ENCODE data around the gene MRPS15. TPM values are rescaled to one million over a fixed set of nuclear protein-coding genes. Genes with fewer than 3 reads are reported as not detected.
"Not testable (repeated sequence)": the region's sequence is repeated elsewhere in the genome, so short reads cannot be mapped to it uniquely, and the experiment has no call there.

MRPS15 gene
- total RNA-seq, 1 donor from 2014 or later = 30.4 TPM

- Histone ChIP-seq H3K9me3 (no peaks in the 10 kb centered on the region), H3K27ac (no peak overlapping the region), H3K36me3 (no peaks in the 10 kb centered on the region), H3K4me3 (no peak overlapping the region), H3K4me1 (no peaks in the 10 kb centered on the region), H3K27me3 (no peaks in the 10 kb centered on the region)
- no peak for TF ChIP-seq CTCF (IDR thresholded peaks at IDR 0.05)
- no peak for DNase-seq (ENCODE audit: low spot score in 2 of 2)
- intact Hi-C loops (cut with DNase I) = no loop called here
These were observed 33.0 kb upstream of the MRPS15 start for GRCh38 chr1:36497207-36497606.

GRCh38 chr1:36494971-36495370, 30.8 kb upstream of the MRPS15 start:
- intact Hi-C loops (cut with DNase I) = no loop called here
- DNase-seq (ENCODE audit: low spot score in 2 of 2) = no peak

GRCh38 chr1:36493524-36493923, 29.3 kb upstream of the MRPS15 start:
- Histone ChIP-seq H3K9me3 (no peaks in the 10 kb centered on the region), H3K27me3 (no peaks in the 10 kb centered on the region), H3K36me3 (no peaks in the 10 kb centered on the region), H3K27ac (no peak overlapping the region), H3K4me3 (no peak overlapping the region), H3K4me1 (no peaks in the 10 kb centered on the region)
- intact Hi-C loops (cut with DNase I) = no loop called here
- no peak for DNase-seq (ENCODE audit: low spot score in 2 of 2)
- no peak for TF ChIP-seq CTCF (IDR thresholded peaks at IDR 0.05)

More at GRCh38 chr1:36494971-36495370, 30.8 kb upstream of the MRPS15 start:
- Histone ChIP-seq H3K27ac (no peak overlapping the region), H3K4me1 (no peaks in the 10 kb centered on the region), H3K36me3 (no peaks in the 10 kb centered on the region), H3K4me3 (no peak overlapping the region), H3K27me3 (no peaks in the 10 kb centered on the region), H3K9me3 (no peaks in the 10 kb centered on the region)
- TF ChIP-seq CTCF (IDR thresholded peaks at IDR 0.05) = no peak

- DNase-seq (ENCODE audit: low spot score in 2 of 2) = no peak
- Histone ChIP-seq H3K27me3 (no peaks in the 10 kb centered on the region), H3K9me3 (no peaks in the 10 kb centered on the region), H3K4me1 (no peaks in the 10 kb centered on the region), H3K27ac (no peak overlapping the region), H3K4me3 (no peak overlapping the region), H3K36me3 (no peaks in the 10 kb centered on the region)
- no peak for TF ChIP-seq CTCF (IDR thresholded peaks at IDR 0.05)
- intact Hi-C loops (cut with DNase I) = no loop called here
These were observed 28.3 kb upstream of the MRPS15 start for GRCh38 chr1:36492491-36492890.

- H3K36me3 ChIP-seq; H3K4me3 ChIP-seq; DNase-seq (ENCODE audit: low spot score in 2 of 2); H3K27me3 ChIP-seq; H3K4me1 ChIP-seq; H3K27ac ChIP-seq; H3K9me3 ChIP-seq; intact Hi-C loops (cut with DNase I): not testable (repeated sequence)
These were observed 25.3 kb upstream of the MRPS15 start for GRCh38 chr1:36489258-36490051.

- no peak overlapping the region for H3K27ac ChIP-seq
- H3K36me3 ChIP-seq = no peaks in the 10 kb centered on the region
- DNase-seq (ENCODE audit: low spot score in 2 of 2) = no peak
- H3K4me3 ChIP-seq = no peak overlapping the region
- no peak for TF ChIP-seq CTCF (IDR thresholded peaks at IDR 0.05)
- intact Hi-C loops (cut with DNase I) = no loop called here
- H3K9me3 ChIP-seq = no peaks in the 10 kb centered on the region
- no peaks in the 10 kb centered on the region for H3K27me3 ChIP-seq
- H3K4me1 ChIP-seq = no peaks in the 10 kb centered on the region
These were observed 23.7 kb upstream of the MRPS15 start for GRCh38 chr1:36487906-36488305.

GRCh38 chr1:36487336-36487725, 23.1 kb upstream of the MRPS15 start:
- DNase-seq (ENCODE audit: low spot score in 2 of 2); intact Hi-C loops (cut with DNase I); H3K27ac ChIP-seq; H3K27me3 ChIP-seq; H3K4me1 ChIP-seq; H3K9me3 ChIP-seq; H3K36me3 ChIP-seq; H3K4me3 ChIP-seq: not testable (repeated sequence)

Data from ascending aorta (tissue), 2 donors.